IPS-NIHi11 (cell line): ENCODE data around the gene TACC3.
"Not testable (repeated sequence)": the region's sequence is repeated elsewhere in the genome, so short reads cannot be mapped to it uniquely, and the experiment has no call there.

Source experiments
- DNase-seq: peaks from one replicate; pipeline ENCODE4 v3.0.0; 2012; ENCODE audit warnings: mixed read lengths, low spot score

TACC3 gene

GRCh38 chr4:1721003-1721665 is at the start of gene TACC3, which contains the start of gene TMEM129:
Gene TACC3 (plus strand): TSS chr4:1721521. CDS start chr4:1723422, 1,901 bp downstream.
Gene TMEM129 (minus strand): TSS chr4:1721323. CDS start chr4:1720837, 486 bp downstream.
- DNase-seq: peak; percentile 98

- no peak for DNase-seq
Measured at GRCh38 chr4:1673671-1674070, 47.6 kb upstream of the TACC3 start.

GRCh38 chr4:1674682-1675081 is 46.6 kb upstream of the TACC3 start:
- peak; percentile 46 for DNase-seq

- DNase-seq: no peak
Measured at GRCh38 chr4:1675136-1675801, 46.1 kb upstream of the TACC3 start.

GRCh38 chr4:1675802-1676137 is 45.6 kb upstream of the TACC3 start:
- no peak for DNase-seq

- no peak for DNase-seq
Measured at GRCh38 chr4:1676605-1677525, 44.5 kb upstream of the TACC3 start.

- no peak for DNase-seq
Measured at GRCh38 chr4:1678244-1678643, 43.1 kb upstream of the TACC3 start.

GRCh38 chr4:1682860-1683259 is 38.5 kb upstream of the TACC3 start:
- no peak for DNase-seq

- DNase-seq: no peak
Measured at GRCh38 chr4:1683261-1683735, 38.0 kb upstream of the TACC3 start.

- peak; percentile 99 for DNase-seq
Measured at GRCh38 chr4:1683736-1684505, 37.4 kb upstream of the TACC3 start, which contains the start of gene FAM53A. Gene FAM53A (minus strand): TSS chr4:1684313. CDS start chr4:1668741, 15,572 bp downstream.

GRCh38 chr4:1684506-1685234 is 36.7 kb upstream of the TACC3 start:
- no peak for DNase-seq

- DNase-seq: no peak
Measured at GRCh38 chr4:1685235-1686150, 35.8 kb upstream of the TACC3 start.

GRCh38 chr4:1686440-1687036 is 34.8 kb upstream of the TACC3 start:
- DNase-seq: no peak

- DNase-seq: no peak
Measured at GRCh38 chr4:1690698-1691097, 30.6 kb upstream of the TACC3 start.

- DNase-seq: no peak
Measured at GRCh38 chr4:1691737-1692373, 29.5 kb upstream of the TACC3 start.

- DNase-seq: peak; percentile 84
Measured at GRCh38 chr4:1693131-1693896, 28.0 kb upstream of the TACC3 start.

- no peak for DNase-seq
Measured at GRCh38 chr4:1695913-1696312, 25.4 kb upstream of the TACC3 start.

- DNase-seq: not testable (repeated sequence)
Measured at GRCh38 chr4:1701671-1702070, 19.6 kb upstream of the TACC3 start.
